Neural cell (in vitro differentiated cells): ENCODE measurements around the gene ACAA2. TPM values are rescaled to one million over a fixed set of nuclear protein-coding genes. Genes with fewer than 3 reads are reported as not detected.

ENCODE experiments used
- H2AFZ ChIP-seq: fragments of 200-600, 300-800 bp; sonication (generic), shearing (Covaris generic); 2 replicates; pipeline ENCODE4 v1.6.0; 2014; ENCODE audit warnings: low read depth, mild to moderate bottlenecking, antibody characterized with exemption, low read length, moderate library complexity
- H3F3A ChIP-seq: fragments of 200-600 bp; shearing (Covaris generic); 2 replicates; pipeline ENCODE4 v1.6.1; 2016; ENCODE audit warnings: mild to moderate bottlenecking, moderate library complexity, mixed read lengths, antibody characterized with exemption, low read length; ENCODE audit not compliant: insufficient read depth, poor library complexity, severe bottlenecking
- H3K27ac ChIP-seq: fragments of 200-600, 300-800 bp; sonication (generic), shearing (Covaris generic); 2 replicates; pipeline ENCODE4 v1.5.1; 2014; ENCODE audit warnings: mild to moderate bottlenecking, low read length, moderate library complexity
- H3K27me3 ChIP-seq: fragments of 300-800, 200-600 bp; sonication (generic), shearing (Covaris generic); 2 replicates; pipeline ENCODE4 v1.6.0; 2014; ENCODE audit warnings: mild to moderate bottlenecking, low read depth, low read length, moderate library complexity; ENCODE audit not compliant: insufficient read depth
- H3K36me3 ChIP-seq: fragments of 300-800, 200-600 bp; sonication (generic), shearing (Covaris generic); 2 replicates; pipeline ENCODE4 v1.5.1; 2014; ENCODE audit warnings: mild to moderate bottlenecking, antibody characterized with exemption, low read length, moderate library complexity; ENCODE audit not compliant: insufficient read depth
- H3K4me2 ChIP-seq: fragments of 300-800, 200-600 bp; sonication (generic), shearing (Covaris generic); 2 replicates; pipeline ENCODE4 v1.6.0; 2014; ENCODE audit warnings: mild to moderate bottlenecking, low read length
- H3K4me3 ChIP-seq: fragments of 300-800, 200-600 bp; sonication (generic), shearing (Covaris generic); 2 replicates; pipeline ENCODE4 v1.5.1; 2014; ENCODE audit warnings: mild to moderate bottlenecking, low read length, moderate library complexity
- H3K79me2 ChIP-seq: fragments of 200-600 bp; shearing (Covaris generic); replicated peaks from 2 replicates; pipeline ENCODE4 v1.6.0; 2014; ENCODE audit warnings: mild to moderate bottlenecking, low read length, moderate library complexity; ENCODE audit not compliant: insufficient read depth
- H3K9ac ChIP-seq: fragments of 300-800, 200-600 bp; sonication (generic), shearing (Covaris generic); 2 replicates; pipeline ENCODE4 v1.6.1; 2016; ENCODE audit warnings: mild to moderate bottlenecking, low read length, mixed read lengths
- H3K9me2 ChIP-seq: fragments of 200-600 bp; shearing (Covaris generic); 2 replicates; pipeline ENCODE4 v1.6.1; 2016; ENCODE audit warnings: mild to moderate bottlenecking, low read length, mixed read lengths; ENCODE audit not compliant: insufficient read depth
- H3K9me3 ChIP-seq: fragments of 200-600, 300-800 bp; sonication (generic), shearing (Covaris generic); 2 replicates; pipeline ENCODE4 v1.6.1; 2016; ENCODE audit warnings: mild to moderate bottlenecking, mixed run types, low read length, moderate library complexity, mixed read lengths
- H4K20me1 ChIP-seq: fragments of 200-600 bp; shearing (Covaris generic); 2 replicates; pipeline ENCODE4 v1.6.1; 2016; ENCODE audit warnings: mild to moderate bottlenecking, mixed run types; ENCODE audit not compliant: insufficient read depth
- CTCF ChIP-seq: fragments of 450-650 bp; IDR thresholded peaks from 2 replicates; pipeline ENCODE4 v1.5.1; 2014; ENCODE audit warnings: antibody characterized with exemption, mild to moderate bottlenecking, moderate library complexity; ENCODE audit not compliant: poor library complexity, severe bottlenecking
- EP300 ChIP-seq: fragments of 450-650 bp; conservative IDR thresholded peaks from 2 replicates; pipeline ENCODE4 v1.6.1; 2014; ENCODE audit warnings: antibody characterized with exemption, mild to moderate bottlenecking, moderate library complexity; ENCODE audit not compliant: poor library complexity, severe bottlenecking
- EZH2 ChIP-seq: fragments of 200-600, 300-800 bp; shearing (Covaris generic), sonication (generic); IDR thresholded peaks from 2 replicates; pipeline ENCODE4 v1.6.1; 2014; ENCODE audit warnings: antibody characterized with exemption, low read length, borderline replicate concordance, mild to moderate bottlenecking; ENCODE audit not compliant: insufficient read depth, poor library complexity, severe bottlenecking
- MXI1 ChIP-seq: fragments of 450-650 bp; conservative IDR thresholded peaks from 2 replicates; pipeline ENCODE4 v1.6.1; 2014; ENCODE audit warnings: antibody characterized with exemption, mild to moderate bottlenecking; ENCODE audit not compliant: poor library complexity, severe bottlenecking
- POLR2AphosphoS5 ChIP-seq: IDR thresholded peaks from 2 replicates; pipeline ENCODE4 v1.6.1; 2012
- RAD21 ChIP-seq: fragments of 450-650 bp; conservative IDR thresholded peaks from 2 replicates; pipeline ENCODE4 v1.6.1; 2014; ENCODE audit warnings: antibody characterized with exemption, mild to moderate bottlenecking, moderate library complexity
- SMC3 ChIP-seq: fragments of 450-650 bp; conservative IDR thresholded peaks from 2 replicates; pipeline ENCODE4 v1.6.1; 2014; ENCODE audit warnings: antibody characterized with exemption, mild to moderate bottlenecking, moderate library complexity; ENCODE audit not compliant: poor library complexity
- TAF1 ChIP-seq: IDR thresholded peaks from 2 replicates; pipeline ENCODE4 v1.6.1; 2012; ENCODE audit warnings: low read depth
- polyA plus RNA-seq: library from polyadenylated mRNA; depleted of rRNA; stranded (reverse); fragments of >200 nt; gene quantifications from 2 replicates; pipeline ENCODE4 v1.2.3, GENCODE V29; 2014
- TF ChIP-seq, protein P1 (sequence below): IDR thresholded peaks from 2 replicates; pipeline ENCODE4 v1.6.1; 2012; ENCODE audit warnings: borderline replicate concordance

The ACAA2 gene
- polyA plus RNA-seq, 1 donor from 2014 or later: 6.3 TPM

- no peak overlapping the region for H3K4me2 ChIP-seq
- no peaks in the 10 kb centered on the region for H3K27me3 ChIP-seq
- H3K79me2 ChIP-seq: no peaks in the 10 kb centered on the region
- no peaks in the 10 kb centered on the region for H3K9me2 ChIP-seq
- H4K20me1 ChIP-seq: no peaks in the 10 kb centered on the region
- no peak overlapping the region for H3K27ac ChIP-seq
- TF ChIP-seq RAD21 (no peak), TAF1 (no peak), POLR2AphosphoS5 (no peak), MXI1 (no peak), EZH2 (no peak), EP300 (no peak), SMC3 (no peak), CTCF (no peak)
- TF ChIP-seq, protein P1, sequence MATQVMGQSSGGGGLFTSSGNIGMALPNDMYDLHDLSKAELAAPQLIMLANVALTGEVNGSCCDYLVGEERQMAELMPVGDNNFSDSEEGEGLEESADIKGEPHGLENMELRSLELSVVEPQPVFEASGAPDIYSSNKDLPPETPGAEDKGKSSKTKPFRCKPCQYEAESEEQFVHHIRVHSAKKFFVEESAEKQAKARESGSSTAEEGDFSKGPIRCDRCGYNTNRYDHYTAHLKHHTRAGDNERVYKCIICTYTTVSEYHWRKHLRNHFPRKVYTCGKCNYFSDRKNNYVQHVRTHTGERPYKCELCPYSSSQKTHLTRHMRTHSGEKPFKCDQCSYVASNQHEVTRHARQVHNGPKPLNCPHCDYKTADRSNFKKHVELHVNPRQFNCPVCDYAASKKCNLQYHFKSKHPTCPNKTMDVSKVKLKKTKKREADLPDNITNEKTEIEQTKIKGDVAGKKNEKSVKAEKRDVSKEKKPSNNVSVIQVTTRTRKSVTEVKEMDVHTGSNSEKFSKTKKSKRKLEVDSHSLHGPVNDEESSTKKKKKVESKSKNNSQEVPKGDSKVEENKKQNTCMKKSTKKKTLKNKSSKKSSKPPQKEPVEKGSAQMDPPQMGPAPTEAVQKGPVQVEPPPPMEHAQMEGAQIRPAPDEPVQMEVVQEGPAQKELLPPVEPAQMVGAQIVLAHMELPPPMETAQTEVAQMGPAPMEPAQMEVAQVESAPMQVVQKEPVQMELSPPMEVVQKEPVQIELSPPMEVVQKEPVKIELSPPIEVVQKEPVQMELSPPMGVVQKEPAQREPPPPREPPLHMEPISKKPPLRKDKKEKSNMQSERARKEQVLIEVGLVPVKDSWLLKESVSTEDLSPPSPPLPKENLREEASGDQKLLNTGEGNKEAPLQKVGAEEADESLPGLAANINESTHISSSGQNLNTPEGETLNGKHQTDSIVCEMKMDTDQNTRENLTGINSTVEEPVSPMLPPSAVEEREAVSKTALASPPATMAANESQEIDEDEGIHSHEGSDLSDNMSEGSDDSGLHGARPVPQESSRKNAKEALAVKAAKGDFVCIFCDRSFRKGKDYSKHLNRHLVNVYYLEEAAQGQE: no peak
- no peak overlapping the region for H2AFZ ChIP-seq
- H3K9ac ChIP-seq: no peak overlapping the region
- no peaks in the 10 kb centered on the region for H3K36me3 ChIP-seq
- H3K4me3 ChIP-seq: no peak overlapping the region
- H3F3A ChIP-seq: no peaks in the 10 kb centered on the region
- no peaks in the 10 kb centered on the region for H3K9me3 ChIP-seq
Measured at GRCh38 chr18:49766646-49767045, 46.7 kb downstream of the ACAA2 start.

DNA sequence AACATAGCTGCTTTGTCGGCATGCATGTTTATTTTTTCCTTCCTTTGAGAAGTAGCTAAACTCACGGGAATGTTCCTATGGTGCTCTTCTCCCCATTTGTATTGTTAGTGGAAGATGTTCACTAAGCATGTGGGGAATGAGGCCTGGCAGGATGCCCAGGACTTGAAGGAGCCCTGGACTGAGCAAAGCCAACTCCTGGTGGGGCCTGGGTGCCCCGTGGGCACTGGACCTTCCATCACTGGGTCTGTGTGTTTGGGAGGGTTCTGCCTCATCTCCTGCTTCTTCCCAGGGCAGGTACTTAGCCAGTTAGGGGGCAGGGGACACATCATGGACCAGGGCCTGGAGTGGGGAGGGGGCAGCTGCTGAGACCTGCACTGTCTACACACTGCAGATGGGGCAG is 49.3 kb downstream of the ACAA2 start:
- Histone ChIP-seq H3K9me3 (no peaks in the 10 kb centered on the region), H3K9ac (no peak overlapping the region), H3K4me2 (no peak overlapping the region), H3K27me3 (no peaks in the 10 kb centered on the region), H2AFZ (no peak overlapping the region), H3K4me3 (no peak overlapping the region), H3K79me2 (no peaks in the 10 kb centered on the region), H4K20me1 (no peaks in the 10 kb centered on the region), H3F3A (no peaks in the 10 kb centered on the region), H3K36me3 (no peaks in the 10 kb centered on the region), H3K27ac (no peak overlapping the region), H3K9me2 (no peaks in the 10 kb centered on the region)
- TF ChIP-seq EZH2: no peak
- no peak for TF ChIP-seq RAD21
- TF ChIP-seq CTCF: no peak
- no peak for TF ChIP-seq SMC3
